ENCODE results near the gene TREML1. TPM values are rescaled to one million over a fixed set of nuclear protein-coding genes. Genes with fewer than 3 reads are reported as not detected.

TREML1 gene
- total and polyA plus RNA-seq, 4 donors, result 0.08 to 4.5 (median 0.12) TPM; not detected in 1

DNA sequence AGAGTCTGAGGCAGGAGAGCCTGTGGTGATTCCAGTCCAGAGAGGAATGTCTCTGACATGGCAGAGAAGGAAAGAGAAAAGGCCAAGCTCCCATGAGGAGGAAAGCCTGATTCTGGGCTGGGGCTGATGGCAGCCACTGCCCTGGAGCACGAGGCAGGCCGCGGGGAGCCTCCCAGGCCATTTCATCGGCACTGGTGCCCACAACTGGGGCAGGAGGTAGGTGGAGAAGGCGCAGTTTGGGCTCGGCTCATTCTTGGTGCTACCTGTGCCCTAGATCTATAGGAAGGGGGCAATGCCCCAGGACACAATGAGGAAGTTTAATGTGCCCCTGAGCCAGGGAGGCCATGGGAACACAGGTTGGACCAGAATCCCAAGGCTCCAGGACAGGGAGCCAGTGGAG, 2.6 kb upstream of the TREML1 start:
- Histone ChIP-seq H3K4me1 (ENCODE audit: control insufficient read depth in 4 of 4, insufficient read depth in 4 of 4, low read length in 3 of 4) (no peaks in the 10 kb centered on the region), H3K27ac (ENCODE audit: low read depth in 1 of 2, low read length in 2 of 2) (no peak overlapping the region), H3K36me3 (ENCODE audit: control insufficient read depth in 4 of 4, insufficient read depth in 3 of 4, low read depth in 1 of 4, low read length in 3 of 4) (no peaks in the 10 kb centered on the region), H3K27me3 (ENCODE audit: control insufficient read depth in 4 of 4, insufficient read depth in 4 of 4, low read length in 3 of 4) (no peaks in the 10 kb centered on the region), H3K9ac (ENCODE audit: low read depth in 1 of 2, low read length in 2 of 2) (no peak overlapping the region), H3K4me3 (ENCODE audit: low read depth in 1 of 3, low read length in 3 of 3) (no peak overlapping the region), H3K9me3 (ENCODE audit: control insufficient read depth in 4 of 4, low read length in 3 of 4) (no peaks in the 10 kb centered on the region)
- no peak for TF ChIP-seq MAX (IDR thresholded peaks at IDR 0.05)
- no peak for TF ChIP-seq ATF3 (IDR thresholded peaks at IDR 0.05)
- TF ChIP-seq HNF4A (conservative IDR thresholded peaks at IDR 0.05), result no peak
- TF ChIP-seq REST (IDR thresholded peaks at IDR 0.05), result no peak
- TF ChIP-seq TAF1 (conservative IDR thresholded peaks at IDR 0.05), result no peak
- no peak for TF ChIP-seq FOXA1 (IDR thresholded peaks at IDR 0.05)
- TF ChIP-seq, protein P1, sequence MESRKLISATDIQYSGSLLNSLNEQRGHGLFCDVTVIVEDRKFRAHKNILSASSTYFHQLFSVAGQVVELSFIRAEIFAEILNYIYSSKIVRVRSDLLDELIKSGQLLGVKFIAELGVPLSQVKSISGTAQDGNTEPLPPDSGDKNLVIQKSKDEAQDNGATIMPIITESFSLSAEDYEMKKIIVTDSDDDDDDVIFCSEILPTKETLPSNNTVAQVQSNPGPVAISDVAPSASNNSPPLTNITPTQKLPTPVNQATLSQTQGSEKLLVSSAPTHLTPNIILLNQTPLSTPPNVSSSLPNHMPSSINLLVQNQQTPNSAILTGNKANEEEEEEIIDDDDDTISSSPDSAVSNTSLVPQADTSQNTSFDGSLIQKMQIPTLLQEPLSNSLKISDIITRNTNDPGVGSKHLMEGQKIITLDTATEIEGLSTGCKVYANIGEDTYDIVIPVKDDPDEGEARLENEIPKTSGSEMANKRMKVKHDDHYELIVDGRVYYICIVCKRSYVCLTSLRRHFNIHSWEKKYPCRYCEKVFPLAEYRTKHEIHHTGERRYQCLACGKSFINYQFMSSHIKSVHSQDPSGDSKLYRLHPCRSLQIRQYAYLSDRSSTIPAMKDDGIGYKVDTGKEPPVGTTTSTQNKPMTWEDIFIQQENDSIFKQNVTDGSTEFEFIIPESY (IDR thresholded peaks at IDR 0.05), result no peak
- no peak for TF ChIP-seq GABPA (IDR thresholded peaks at IDR 0.05 in 1 of 2, conservative IDR thresholded peaks at IDR 0.05 in 1 of 2)
- TF ChIP-seq RXRA (IDR thresholded peaks at IDR 0.05), result no peak
- no peak for TF ChIP-seq HNF4G (IDR thresholded peaks at IDR 0.05)
- TF ChIP-seq EGR1 (IDR thresholded peaks at IDR 0.05; ENCODE audit: low read depth in 2 of 2), result no peak
- TF ChIP-seq RAD21 (IDR thresholded peaks at IDR 0.05), result no peak
- TF ChIP-seq FOXA2 (IDR thresholded peaks at IDR 0.05), result no peak
- WGBS, result 93% methylated on average over 6 of the region's 6 CpGs
- no peak for DNase-seq (ENCODE audit: low spot score)

GRCh38 chr6:41156001-41156400, 1.9 kb upstream of the TREML1 start:
- no peak for DNase-seq (ENCODE audit: low spot score)
- H3K4me1 ChIP-seq (ENCODE audit: control insufficient read depth in 4 of 4, insufficient read depth in 4 of 4, low read length in 3 of 4), result no peaks in the 10 kb centered on the region
- H3K4me3 ChIP-seq (ENCODE audit: low read depth in 1 of 3, low read length in 3 of 3), result no peak overlapping the region
- 89% methylated on average over 4 of the region's 4 CpGs for WGBS
- no peak overlapping the region for H3K9ac ChIP-seq (ENCODE audit: low read depth in 1 of 2, low read length in 2 of 2)
- no peaks in the 10 kb centered on the region for H3K36me3 ChIP-seq (ENCODE audit: control insufficient read depth in 4 of 4, insufficient read depth in 3 of 4, low read depth in 1 of 4, low read length in 3 of 4)
- no peak overlapping the region for H3K27ac ChIP-seq (ENCODE audit: low read depth in 1 of 2, low read length in 2 of 2)
- H3K27me3 ChIP-seq (ENCODE audit: control insufficient read depth in 4 of 4, insufficient read depth in 4 of 4, low read length in 3 of 4), result no peaks in the 10 kb centered on the region
- no peaks in the 10 kb centered on the region for H3K9me3 ChIP-seq (ENCODE audit: control insufficient read depth in 4 of 4, low read length in 3 of 4)
- no peak for TF ChIP-seq NR2F2 (IDR thresholded peaks at IDR 0.05)
- no peak for TF ChIP-seq REST (IDR thresholded peaks at IDR 0.05)
- TF ChIP-seq MAX (IDR thresholded peaks at IDR 0.05), result no peak
- no peak for TF ChIP-seq YY1 (IDR thresholded peaks at IDR 0.05)
- TF ChIP-seq SP1 (IDR thresholded peaks at IDR 0.05), result no peak
- TF ChIP-seq HNF4A (conservative IDR thresholded peaks at IDR 0.05), result no peak
- TF ChIP-seq, protein P1 (IDR thresholded peaks at IDR 0.05), result no peak
- no peak for TF ChIP-seq JUND (IDR thresholded peaks at IDR 0.05)
- TF ChIP-seq ATF3 (IDR thresholded peaks at IDR 0.05), result no peak
- TF ChIP-seq RXRA (IDR thresholded peaks at IDR 0.05), result no peak
- TF ChIP-seq CTCF (IDR thresholded peaks at IDR 0.05; ENCODE audit: low read depth, low read length, missing input control), result no peak
- no peak for TF ChIP-seq FOXA1 (IDR thresholded peaks at IDR 0.05)
- TF ChIP-seq RAD21 (IDR thresholded peaks at IDR 0.05), result no peak

Measured in liver (tissue), 9 donors.